Tibial nerve (tissue), 4 donors: ENCODE measurements around the gene CRNN. TPM values are rescaled to one million over a fixed set of nuclear protein-coding genes. Genes with fewer than 3 reads are reported as not detected.

ENCODE experiments used
- DNase-seq, 2 donors: peaks; one replicate each; pipeline ENCODE4 v3.0.0-alpha.2; 2019; ENCODE audit warnings: low spot score in 2 of 2
- H3K27ac ChIP-seq, 4 donors: fragments of 200-600 bp; sonication (generic) in 3 of 4; one replicate each; pipeline ENCODE4 v1.5.1; 2017 to 2019; ENCODE audit warnings: mild to moderate bottlenecking in 1 of 4
- H3K27me3 ChIP-seq, 2 donors: fragments of 200-600 bp; sonication (generic) in 1 of 2; one replicate each; pipeline versions ENCODE4 v1.5.1 to v1.6.0; 2017 to 2019
- H3K36me3 ChIP-seq, 3 donors: fragments of 200-600 bp; sonication (generic); one replicate each; pipeline ENCODE4 v1.5.1; 2018 to 2019
- H3K4me1 ChIP-seq, 4 donors: fragments of 200-600 bp; sonication (generic) in 3 of 4; one replicate each; pipeline ENCODE4 v1.5.1; 2017 to 2019
- H3K4me3 ChIP-seq, 4 donors: fragments of 200-600 bp; sonication (generic) in 3 of 4; one replicate each; pipeline ENCODE4 v1.5.1; 2017 to 2019; ENCODE audit warnings: mild to moderate bottlenecking in 1 of 4, moderate library complexity in 1 of 4
- H3K9me3 ChIP-seq, 4 donors: fragments of 200-600 bp; sonication (generic) in 3 of 4; one replicate each; pipeline ENCODE4 v1.5.1; 2017 to 2019
- EP300 ChIP-seq, 2 donors: sonication (generic); formaldehyde crosslinking; IDR thresholded peaks; one replicate each; pipeline ENCODE4 v1.6.1; 2017; ENCODE audit warnings: antibody characterized with exemption in 2 of 2, mild to moderate bottlenecking in 1 of 2
- POLR2A ChIP-seq, 2 donors: fragments of 450-650 bp; IDR thresholded peaks; one replicate each; pipeline ENCODE4 v1.6.1; 2017; ENCODE audit warnings: antibody characterized with exemption in 2 of 2, mild to moderate bottlenecking in 2 of 2, moderate library complexity in 2 of 2
- WGBS, 2 donors: methylation state at CpG; one replicate each; pipeline ENCODE4 v1.1.5; 2018; 5-methylcytosine and 5-hydroxymethylcytosine counted together
- total RNA-seq, 4 donors: library from RNA; depleted of rRNA; stranded (reverse); fragments of >200 nt; gene quantifications; one replicate each; pipeline ENCODE4 v1.1.0, GENCODE V29; 2016
- TF ChIP-seq, protein P1 (sequence below), 5 experiments: fragments of 200-600 bp in 3 of 5; fragments of 450-650 bp in 2 of 5; sonication (generic) in 3 of 5; IDR thresholded peaks; one replicate each; pipeline ENCODE4 v1.5.1; 2016 to 2019; ENCODE audit warnings: antibody characterized with exemption in 5 of 5, mild to moderate bottlenecking in 3 of 5, moderate library complexity in 2 of 5

The CRNN gene
- total RNA-seq, 4 donors from 2014 or later: not detected

DNA sequence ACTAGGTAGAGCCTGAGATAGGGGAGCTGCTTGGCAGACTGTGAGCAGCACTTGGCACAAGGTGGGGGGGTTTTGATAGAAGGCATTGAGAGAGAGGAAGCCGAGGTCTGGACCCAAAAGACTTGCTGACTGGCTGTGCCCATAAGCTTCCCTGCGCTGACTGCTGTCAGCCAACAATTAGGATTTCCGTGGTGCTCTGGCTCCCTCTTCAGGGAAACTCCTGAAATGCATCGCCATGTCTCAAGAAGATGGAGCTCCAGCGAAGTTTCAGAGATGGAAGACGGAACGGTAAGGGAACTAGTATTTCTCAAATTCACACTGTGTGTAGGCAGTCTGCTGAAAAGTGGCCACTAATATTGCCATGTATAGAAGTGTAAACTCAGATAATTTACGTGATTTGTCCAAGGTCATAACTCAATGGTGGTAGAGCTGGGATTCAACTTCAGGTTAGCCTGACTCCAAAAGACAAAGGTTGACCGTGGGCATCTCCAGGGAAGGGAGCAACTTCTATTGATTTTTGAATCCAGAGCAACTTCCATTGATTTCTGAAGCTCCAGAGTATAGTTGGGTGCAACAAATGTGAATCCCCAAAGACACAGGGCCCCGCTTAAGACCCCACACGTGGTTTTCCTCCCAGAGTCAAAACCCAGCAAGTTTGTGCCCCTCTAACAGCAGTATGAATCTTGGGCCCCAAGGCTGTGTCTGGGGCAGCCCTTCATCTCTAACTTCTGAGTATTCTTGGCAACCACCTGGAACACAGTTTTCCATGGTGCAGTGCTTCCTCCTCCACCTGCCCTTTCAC lies 44.5 kb upstream of the CRNN start:
- DNase-seq: peak; percentile 80 to 94
- H3K27me3 ChIP-seq: no peaks in the 10 kb centered on the region
- TF ChIP-seq, protein P1, sequence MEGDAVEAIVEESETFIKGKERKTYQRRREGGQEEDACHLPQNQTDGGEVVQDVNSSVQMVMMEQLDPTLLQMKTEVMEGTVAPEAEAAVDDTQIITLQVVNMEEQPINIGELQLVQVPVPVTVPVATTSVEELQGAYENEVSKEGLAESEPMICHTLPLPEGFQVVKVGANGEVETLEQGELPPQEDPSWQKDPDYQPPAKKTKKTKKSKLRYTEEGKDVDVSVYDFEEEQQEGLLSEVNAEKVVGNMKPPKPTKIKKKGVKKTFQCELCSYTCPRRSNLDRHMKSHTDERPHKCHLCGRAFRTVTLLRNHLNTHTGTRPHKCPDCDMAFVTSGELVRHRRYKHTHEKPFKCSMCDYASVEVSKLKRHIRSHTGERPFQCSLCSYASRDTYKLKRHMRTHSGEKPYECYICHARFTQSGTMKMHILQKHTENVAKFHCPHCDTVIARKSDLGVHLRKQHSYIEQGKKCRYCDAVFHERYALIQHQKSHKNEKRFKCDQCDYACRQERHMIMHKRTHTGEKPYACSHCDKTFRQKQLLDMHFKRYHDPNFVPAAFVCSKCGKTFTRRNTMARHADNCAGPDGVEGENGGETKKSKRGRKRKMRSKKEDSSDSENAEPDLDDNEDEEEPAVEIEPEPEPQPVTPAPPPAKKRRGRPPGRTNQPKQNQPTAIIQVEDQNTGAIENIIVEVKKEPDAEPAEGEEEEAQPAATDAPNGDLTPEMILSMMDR (IDR thresholded peaks at IDR 0.05): peak; percentile 84 to 90 (median 88)
- TF ChIP-seq EP300 (IDR thresholded peaks at IDR 0.05): no peak
- 31 to 33% methylated on average over 11 of the region's 11 CpGs for WGBS, 2 donors
- H3K9me3 ChIP-seq: no peaks in the 10 kb centered on the region
- H3K4me1 ChIP-seq: peaks cover 0 to 9% (median 3%) of the 10 kb centered on the region in 4 donors
- H3K4me3 ChIP-seq: no peak overlapping the region
- no peaks in the 10 kb centered on the region for H3K36me3 ChIP-seq
- H3K27ac ChIP-seq: no peak overlapping the region

DNA sequence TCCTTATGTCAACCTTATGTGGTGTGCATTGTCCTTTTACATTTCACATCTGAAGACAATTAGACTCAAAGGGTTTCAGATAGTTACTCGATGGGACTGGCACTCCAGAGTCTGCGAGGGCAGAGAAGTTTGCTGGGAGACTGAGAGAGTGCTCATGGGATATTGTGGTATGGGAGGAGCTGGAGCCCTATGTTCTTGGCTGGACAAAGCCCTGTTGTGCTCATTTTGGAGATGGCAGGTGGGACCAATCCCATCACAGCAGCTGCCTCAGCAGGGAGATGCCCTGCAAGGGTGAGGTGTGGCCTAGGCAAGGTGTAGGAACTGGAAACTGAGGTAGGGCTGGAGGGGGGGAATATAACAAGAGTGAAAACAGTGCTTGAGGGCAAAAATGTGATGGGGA lies 43.5 kb upstream of the CRNN start:
- Histone ChIP-seq H3K27me3 (no peaks in the 10 kb centered on the region), H3K9me3 (no peaks in the 10 kb centered on the region), H3K36me3 (no peaks in the 10 kb centered on the region), H3K4me3 (no peak overlapping the region), H3K4me1 (peaks cover 0 to 9% (median 3%) of the 10 kb centered on the region in 4 donors), H3K27ac (no peak overlapping the region)
- no peak for DNase-seq
- TF ChIP-seq POLR2A (IDR thresholded peaks at IDR 0.05) (no peak), EP300 (IDR thresholded peaks at IDR 0.05) (no peak)
- TF ChIP-seq, protein P1 (IDR thresholded peaks at IDR 0.05): no peak
- 50 to 85% methylated on average over 2 of the region's 2 CpGs for WGBS, 2 donors

DNA sequence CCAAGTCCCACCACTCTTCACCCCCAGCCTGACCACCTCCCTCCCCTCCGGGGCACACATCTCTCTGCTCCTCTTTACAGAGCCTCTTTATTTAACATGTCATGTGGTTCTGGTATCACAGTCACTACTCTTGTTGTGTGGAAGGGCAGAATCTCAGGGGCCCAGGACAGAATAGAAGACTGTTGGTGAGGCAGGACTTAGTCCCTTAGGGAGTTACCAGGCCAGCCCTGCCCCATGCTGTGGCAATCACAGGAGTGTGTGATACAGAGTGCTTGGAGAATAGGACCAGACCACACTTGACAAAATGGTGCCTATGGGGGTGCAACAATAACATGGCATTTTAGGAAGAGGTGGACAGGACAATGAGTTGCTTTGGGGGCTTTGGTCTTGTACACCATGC lies 43.0 kb upstream of the CRNN start:
- 13 to 56% methylated on average over 1 of the region's 1 CpG for WGBS, 2 donors

DNA sequence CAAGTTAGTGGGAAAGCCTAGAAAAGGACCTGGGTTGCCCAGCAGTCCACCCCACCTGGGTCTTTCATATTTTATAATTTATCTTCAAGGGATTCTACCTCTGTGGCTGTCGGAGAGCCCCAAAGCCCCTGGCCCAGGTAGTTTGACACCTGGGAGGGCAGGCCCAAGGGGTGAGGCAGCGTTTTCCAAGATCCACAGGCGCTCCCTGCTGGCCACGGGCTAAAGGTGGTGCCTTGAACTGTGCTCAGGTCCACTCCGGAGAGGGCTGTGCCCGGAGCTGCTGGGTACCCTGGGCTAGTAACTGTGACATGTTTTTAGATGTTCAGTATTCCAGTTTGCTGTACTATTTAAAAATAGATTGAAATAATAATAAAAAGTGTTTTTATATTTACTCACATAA lies 37.2 kb upstream of the CRNN start:
- WGBS, 2 donors: 49 to 51% methylated on average over 6 of the region's 6 CpGs
- no peaks in the 10 kb centered on the region for H3K36me3 ChIP-seq
- H3K27ac ChIP-seq: no peak overlapping the region
- no peaks in the 10 kb centered on the region for H3K9me3 ChIP-seq
- TF ChIP-seq, protein P1 (IDR thresholded peaks at IDR 0.05): no peak
- no peak for TF ChIP-seq EP300 (IDR thresholded peaks at IDR 0.05)
- TF ChIP-seq POLR2A (IDR thresholded peaks at IDR 0.05): no peak
- DNase-seq: no peak
- H3K4me1 ChIP-seq: no peaks in the 10 kb centered on the region
- no peak overlapping the region for H3K4me3 ChIP-seq
- H3K27me3 ChIP-seq: no peaks in the 10 kb centered on the region

More for the DNA sequence above, 43.0 kb upstream of the CRNN start:
- DNase-seq: no peak
- Histone ChIP-seq H3K36me3 (no peaks in the 10 kb centered on the region), H3K4me3 (no peak overlapping the region), H3K9me3 (no peaks in the 10 kb centered on the region), H3K27ac (no peak overlapping the region), H3K27me3 (no peaks in the 10 kb centered on the region), H3K4me1 (peaks cover 0 to 9% (median 3%) of the 10 kb centered on the region in 4 donors)
- TF ChIP-seq, protein P1 (IDR thresholded peaks at IDR 0.05): no peak
- TF ChIP-seq POLR2A (IDR thresholded peaks at IDR 0.05): no peak
- no peak for TF ChIP-seq EP300 (IDR thresholded peaks at IDR 0.05)

DNA sequence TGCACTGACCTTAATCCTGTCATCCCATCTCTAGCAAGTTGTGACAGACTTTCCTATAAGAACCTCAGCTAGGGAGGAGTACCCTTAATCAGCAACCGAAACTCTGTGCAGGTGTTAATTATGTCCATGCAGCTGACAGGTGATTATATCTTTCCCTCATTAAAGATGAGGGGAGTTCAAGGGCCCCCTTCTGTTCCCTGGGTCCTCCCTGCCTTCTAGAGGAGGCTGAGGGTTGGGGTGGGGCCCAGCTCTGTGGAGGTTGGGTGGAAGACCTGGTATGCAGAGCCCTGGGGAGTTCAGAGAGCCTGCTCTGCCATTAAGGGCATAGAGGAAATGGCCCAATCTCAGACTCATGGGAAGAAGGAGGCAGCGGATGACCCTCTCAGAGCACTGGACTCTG lies 35.6 kb upstream of the CRNN start:
- H3K9me3 ChIP-seq: no peaks in the 10 kb centered on the region
- H3K27ac ChIP-seq: no peak overlapping the region
- 73 to 92% methylated on average over 2 of the region's 2 CpGs for WGBS, 2 donors
- H3K4me1 ChIP-seq: no peaks in the 10 kb centered on the region
- no peak overlapping the region for H3K4me3 ChIP-seq
- H3K27me3 ChIP-seq: no peaks in the 10 kb centered on the region
- DNase-seq: no peak
- TF ChIP-seq, protein P1 (IDR thresholded peaks at IDR 0.05): no peak
- TF ChIP-seq EP300 (IDR thresholded peaks at IDR 0.05) (no peak), POLR2A (IDR thresholded peaks at IDR 0.05) (no peak)
- H3K36me3 ChIP-seq: no peaks in the 10 kb centered on the region
